Mesenchymal stem cell (in vitro differentiated cells and primary cell): ENCODE results near the gene LAMB3.

Experiments used
- DNase-seq: peaks from one replicate; pipeline ENCODE4 v3.0.0-alpha.2; 2013
- H2AFZ ChIP-seq: one replicate; pipeline ENCODE4 v1.6.1; 2013; ENCODE audit warnings: low read depth, mild to moderate bottlenecking, control low read depth, inconsistent platforms, low read length, moderate library complexity
- H2AK5ac ChIP-seq: 2 replicates; pipeline ENCODE4 v1.6.1; 2013; ENCODE audit warnings: low read length, moderate library complexity, mild to moderate bottlenecking, inconsistent platforms; ENCODE audit not compliant: severe bottlenecking
- H2BK120ac ChIP-seq: one replicate; pipeline ENCODE4 v1.6.1; 2013; ENCODE audit warnings: low read depth, mild to moderate bottlenecking, inconsistent platforms, low read length, moderate library complexity
- H2BK12ac ChIP-seq, 2 experiments: one replicate each; pipeline ENCODE4 v1.6.1; 2013; ENCODE audit warnings: inconsistent platforms in 2 of 2, low read length in 2 of 2, mild to moderate bottlenecking in 2 of 2, moderate library complexity in 2 of 2, control low read depth in 1 of 2
- H2BK15ac ChIP-seq: one replicate; pipeline ENCODE4 v1.6.1; 2013; ENCODE audit warnings: mild to moderate bottlenecking, low read depth, inconsistent platforms; ENCODE audit not compliant: poor library complexity, severe bottlenecking
- H2BK5ac ChIP-seq: 2 replicates; pipeline ENCODE4 v1.6.1; 2013; ENCODE audit warnings: low read depth, mild to moderate bottlenecking, low read length, control low read depth, inconsistent platforms; ENCODE audit not compliant: poor library complexity, severe bottlenecking
- H3K14ac ChIP-seq, 2 experiments: one replicate each; pipeline ENCODE4 v1.6.1; 2013; ENCODE audit warnings: inconsistent platforms in 2 of 2, low read length in 2 of 2, control low read depth in 1 of 2, mild to moderate bottlenecking in 1 of 2, moderate library complexity in 1 of 2
- H3K18ac ChIP-seq, 2 experiments: one replicate each; pipeline ENCODE4 v1.6.1; 2013; ENCODE audit warnings: inconsistent platforms in 2 of 2, low read length in 2 of 2, control low read depth in 1 of 2, low read depth in 1 of 2, mild to moderate bottlenecking in 1 of 2
- H3K23ac ChIP-seq, 2 experiments: one replicate each; pipeline ENCODE4 v1.6.1; 2013; ENCODE audit warnings: inconsistent platforms in 2 of 2, low read length in 2 of 2, mild to moderate bottlenecking in 2 of 2, moderate library complexity in 2 of 2, control low read depth in 1 of 2
- H3K27ac ChIP-seq: 2 replicates; pipeline ENCODE4 v1.5.1; 2013; ENCODE audit warnings: mild to moderate bottlenecking, moderate library complexity, low read length, control low read depth, inconsistent platforms; ENCODE audit not compliant: poor library complexity, severe bottlenecking
- H3K27me3 ChIP-seq, 2 experiments: 2 replicates each; pipeline versions ENCODE4 v1.6.1 to v1.7.0; 2013; ENCODE audit warnings: low read length in 2 of 2, mild to moderate bottlenecking in 2 of 2, moderate library complexity in 2 of 2, control low read depth in 1 of 2, inconsistent platforms in 1 of 2; ENCODE audit not compliant: control insufficient read depth in 1 of 2, insufficient read depth in 1 of 2
- H3K36me3 ChIP-seq, 2 experiments: 2 replicates each; pipeline versions ENCODE4 v1.6.1 to v1.7.0; 2013; ENCODE audit warnings: low read length in 2 of 2, control low read depth in 1 of 2, inconsistent platforms in 1 of 2, low read depth in 1 of 2, mild to moderate bottlenecking in 1 of 2; ENCODE audit not compliant: insufficient read depth in 2 of 2, control insufficient read depth in 1 of 2
- H3K4ac ChIP-seq, 2 experiments: one replicate each; pipeline ENCODE4 v1.6.1; 2013; ENCODE audit warnings: inconsistent platforms in 2 of 2, low read length in 2 of 2, mild to moderate bottlenecking in 2 of 2, moderate library complexity in 2 of 2, control low read depth in 1 of 2, low read depth in 1 of 2
- H3K4me1 ChIP-seq: 2 replicates; pipeline ENCODE4 v1.6.1; 2013; ENCODE audit warnings: low read depth, low read length, control low read depth; ENCODE audit not compliant: control insufficient read depth, insufficient read depth
- H3K4me2 ChIP-seq: 2 replicates; pipeline ENCODE4 v1.6.1; 2013; ENCODE audit warnings: low read length, mild to moderate bottlenecking, inconsistent platforms; ENCODE audit not compliant: poor library complexity, severe bottlenecking
- H3K4me3 ChIP-seq, 2 experiments: 2 replicates each; pipeline versions ENCODE4 v1.5.1 to v1.7.0; 2013; ENCODE audit warnings: low read length in 2 of 2, mild to moderate bottlenecking in 2 of 2, control low read depth in 1 of 2, low read depth in 1 of 2; ENCODE audit not compliant: insufficient read depth in 1 of 2
- H3K79me1 ChIP-seq: replicated peaks from 2 replicates; pipeline ENCODE4 v1.6.1; 2013; ENCODE audit warnings: mild to moderate bottlenecking, control low read depth, low read length, inconsistent platforms; ENCODE audit not compliant: poor library complexity, severe bottlenecking
- H3K9ac ChIP-seq: 2 replicates; pipeline ENCODE4 v1.7.0; 2013; ENCODE audit warnings: mild to moderate bottlenecking, low read length, moderate library complexity
- H3K9me3 ChIP-seq: 2 replicates; pipeline ENCODE4 v1.7.0; 2013; ENCODE audit warnings: mild to moderate bottlenecking, low read length; ENCODE audit not compliant: control insufficient read depth
- H4K8ac ChIP-seq: one replicate; pipeline ENCODE4 v1.6.1; 2013; ENCODE audit warnings: inconsistent platforms, mild to moderate bottlenecking, low read length, moderate library complexity
- H4K91ac ChIP-seq: one replicate; pipeline ENCODE4 v1.6.1; 2013; ENCODE audit warnings: mild to moderate bottlenecking, low read length, inconsistent platforms
- WGBS: methylation state at CpG from one replicate; pipeline ENCODE4 v1.1.7; 2013; ENCODE audit warnings: mixed read lengths; 5-methylcytosine and 5-hydroxymethylcytosine counted together

LAMB3 gene

DNA sequence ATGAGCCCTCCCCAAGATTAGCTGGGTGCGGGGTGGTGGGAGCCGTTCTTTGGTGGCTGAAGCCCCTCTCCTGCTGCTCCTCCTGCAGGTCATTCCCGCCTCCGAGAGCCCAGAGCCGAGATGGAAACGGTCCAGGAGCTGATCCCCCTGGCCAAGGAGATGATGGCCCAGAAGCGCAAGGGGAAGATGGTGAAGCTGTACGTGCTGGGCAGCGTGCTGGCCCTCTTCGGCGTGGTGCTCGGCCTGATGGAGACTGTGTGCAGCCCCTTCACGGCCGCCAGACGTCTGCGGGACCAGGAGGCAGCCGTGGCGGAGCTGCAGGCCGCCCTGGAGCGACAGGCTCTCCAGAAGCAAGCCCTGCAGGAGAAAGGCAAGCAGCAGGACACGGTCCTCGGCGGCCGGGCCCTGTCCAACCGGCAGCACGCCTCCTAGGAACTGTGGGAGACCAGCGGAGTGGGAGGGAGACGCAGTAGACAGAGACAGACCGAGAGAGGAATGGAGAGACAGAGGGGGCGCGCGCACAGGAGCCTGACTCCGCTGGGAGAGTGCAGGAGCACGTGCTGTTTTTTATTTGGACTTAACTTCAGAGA is 23.4 kb upstream of the LAMB3 start:
- Histone ChIP-seq H3K4me3 (peak overlapping the region; percentile 47 to 90), H4K8ac (no peak overlapping the region), H3K9me3 (no peaks in the 10 kb centered on the region), H4K91ac (peak overlapping the region; percentile 19), H3K14ac (peak overlapping the region in 1 of 2 experiments; percentile 94), H3K9ac (peak overlapping the region; percentile 83), H2AK5ac (no peak overlapping the region), H3K23ac (peak overlapping the region in 1 of 2 experiments; percentile 96), H2BK5ac (no peak overlapping the region), H2BK15ac (no peak overlapping the region), H2BK12ac (no peak overlapping the region), H3K4me2 (peak overlapping the region; percentile 89), H3K79me1 (no peaks in the 10 kb centered on the region), H3K4ac (no peak overlapping the region), H2AFZ (peak overlapping the region; percentile 6), H2BK120ac (no peak overlapping the region), H3K4me1 (peaks cover 11% of the 10 kb centered on the region), H3K27ac (no peak overlapping the region), H3K36me3 (peaks cover 0 to 9% of the 10 kb centered on the region in 2 experiments), H3K18ac (peak overlapping the region; percentile 60 to 88), H3K27me3 (peaks cover 0 to 38% of the 10 kb centered on the region in 2 experiments)
- WGBS = 2% methylated on average over 31 of the region's 34 CpGs
- peak; percentile 64 for DNase-seq

GRCh38 chr1:209674957-209675564 is 22.8 kb upstream of the LAMB3 start, which contains the start of gene G0S2:
Gene G0S2 (plus strand): TSS chr1:209675412. CDS start chr1:209675685, 273 bp downstream.
- Histone ChIP-seq H3K4me2 (peak within 1 kb of the TSS; percentile 89), H2AK5ac (no peak within 1 kb of the TSS), H3K14ac (peak within 1 kb of the TSS in 1 of 2 experiments; percentile 94), H2AFZ (peak within 1 kb of the TSS; percentile 66), H3K4me3 (peak within 1 kb of the TSS; percentile 47 to 90), H4K8ac (no peak within 1 kb of the TSS), H2BK15ac (no peak within 1 kb of the TSS), H2BK12ac (peak within 1 kb of the TSS in 1 of 2 experiments; percentile 29), H3K36me3 (peaks cover 0 to 9% of the 10 kb centered on the region in 2 experiments), H3K4me1 (peaks cover 11% of the 10 kb centered on the region), H4K91ac (peak within 1 kb of the TSS; percentile 19), H3K79me1 (no peaks in the 10 kb centered on the region), H3K18ac (peak within 1 kb of the TSS; percentile 60 to 88), H3K27ac (no peak within 1 kb of the TSS), H3K9ac (peak within 1 kb of the TSS; percentile 83), H2BK5ac (no peak within 1 kb of the TSS), H3K4ac (no peak within 1 kb of the TSS), H3K9me3 (no peaks in the 10 kb centered on the region), H2BK120ac (peak within 1 kb of the TSS; percentile 27), H3K23ac (peak within 1 kb of the TSS in 1 of 2 experiments; percentile 96), H3K27me3 (peaks cover 0 to 38% of the 10 kb centered on the region in 2 experiments)
- peak; percentile 76 for DNase-seq
- WGBS = 1% methylated on average over 47 of the region's 47 CpGs

DNA sequence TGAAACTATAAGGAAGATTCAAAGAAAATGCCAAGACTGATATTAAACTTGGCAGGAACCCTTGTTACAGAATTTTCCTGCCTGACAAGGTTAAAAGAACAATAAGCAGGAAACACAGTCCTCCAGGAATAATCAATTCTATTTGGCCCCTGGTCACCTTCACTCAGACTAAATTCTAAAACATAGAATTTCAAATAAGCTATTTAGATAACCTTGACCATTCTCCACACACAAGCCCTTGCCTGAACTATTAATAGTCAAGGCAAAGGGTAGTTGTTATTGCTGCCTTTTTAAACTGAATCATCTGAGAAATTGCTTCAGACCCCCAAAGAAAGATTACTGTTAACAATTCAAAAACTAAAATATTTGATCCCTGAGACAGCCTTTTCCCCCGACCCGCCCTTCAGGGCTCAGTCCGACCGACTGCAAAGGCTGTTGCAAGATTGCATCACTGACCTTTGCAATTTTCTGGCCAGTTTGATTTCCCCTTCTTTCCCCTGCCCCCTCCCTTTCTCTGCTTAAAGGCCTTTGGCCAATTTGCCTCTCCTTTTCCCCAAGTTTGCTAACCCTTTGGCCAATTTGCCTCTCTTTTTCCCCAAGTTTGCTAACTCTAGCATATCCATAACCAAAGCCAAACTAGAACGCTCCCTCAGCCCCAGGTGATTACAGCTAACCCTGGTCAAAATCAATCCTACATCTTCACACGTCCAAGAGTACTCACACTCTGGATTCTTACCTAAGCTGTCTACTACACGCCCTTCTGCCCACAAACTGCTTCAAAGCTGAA is 21.6 kb upstream of the LAMB3 start:
- WGBS = 75% methylated on average over 6 of the region's 7 CpGs
- peaks cover 11% of the 10 kb centered on the region for H3K4me1 ChIP-seq
- no peak overlapping the region for H4K91ac ChIP-seq
- no peak overlapping the region for H2AK5ac ChIP-seq
- H3K23ac ChIP-seq = no peak overlapping the region
- H4K8ac ChIP-seq = no peak overlapping the region
- H3K27me3 ChIP-seq = peaks cover 0 to 38% of the 10 kb centered on the region in 2 experiments
- H3K18ac ChIP-seq = peak overlapping the region in 1 of 2 experiments; percentile 37
- no peak overlapping the region for H3K4ac ChIP-seq
- H3K14ac ChIP-seq = no peak overlapping the region
- no peak for DNase-seq
- H2BK15ac ChIP-seq = no peak overlapping the region
- peak overlapping the region; percentile 27 for H2BK120ac ChIP-seq
- H3K9ac ChIP-seq = peak overlapping the region; percentile 83
- no peak overlapping the region for H2BK12ac ChIP-seq
- no peak overlapping the region for H3K27ac ChIP-seq
- H3K79me1 ChIP-seq = no peaks in the 10 kb centered on the region
- H3K4me3 ChIP-seq = peak overlapping the region in 1 of 2 experiments; percentile 90
- H3K9me3 ChIP-seq = no peaks in the 10 kb centered on the region
- H3K4me2 ChIP-seq = no peak overlapping the region
- no peak overlapping the region for H2BK5ac ChIP-seq
- H2AFZ ChIP-seq = no peak overlapping the region
- H3K36me3 ChIP-seq = peaks cover 0 to 9% of the 10 kb centered on the region in 2 experiments
